ENCODE data around the gene FAM200B. TPM values are rescaled to one million over a fixed set of nuclear protein-coding genes. Genes with fewer than 3 reads are reported as not detected.

FAM200B gene
- total and polyA plus RNA-seq, 2 of the 4 experiments (the other 2 are of a cell fraction) = 16.7 to 18.5 TPM

- Histone ChIP-seq H2BK120ac (ENCODE audit: low read depth, low read length) (no peak overlapping the region), H3K18ac (ENCODE audit: low read depth, low read length) (no peak overlapping the region), H3K14ac (replicated peaks; ENCODE audit: low read depth, low read length) (no peak overlapping the region), H3K4me1 (ENCODE audit: control insufficient read depth, insufficient read depth, low read length) (no peaks in the 10 kb centered on the region), H4K20me1 (ENCODE audit: insufficient read depth, low read length) (no peaks in the 10 kb centered on the region), H2BK5ac (ENCODE audit: low read depth, low read length, poor library complexity, severe bottlenecking) (no peak overlapping the region), H4K91ac (ENCODE audit: insufficient read depth, low read depth, low read length) (no peak overlapping the region), H4K8ac (ENCODE audit: low read depth in 2 of 2, low read length in 2 of 2) (no peak overlapping the region), H3K4me2 (ENCODE audit: low read depth, low read length) (no peak overlapping the region), H3K4me3 (ENCODE audit: insufficient read depth, low read depth, low read length) (no peak overlapping the region), H3K79me1 (ENCODE audit: low read depth in 1 of 2, low read length in 2 of 2) (no peaks in the 10 kb centered on the region), H3K56ac (ENCODE audit: extremely low read depth, insufficient read depth, low read length) (no peak overlapping the region), H2AK9ac (replicated peaks; ENCODE audit: low read depth, low read length, poor library complexity) (no peak overlapping the region), H2BK15ac (ENCODE audit: low read depth, low read length) (no peak overlapping the region), H3K27ac (ENCODE audit: insufficient read depth, low read length) (no peak overlapping the region), H2AK5ac (ENCODE audit: low read depth, low read length) (no peak overlapping the region), H3K9me1 (ENCODE audit: insufficient read depth, low read length) (no peaks in the 10 kb centered on the region), H2AFZ (replicated peaks; ENCODE audit: low read length, poor library complexity) (no peak overlapping the region), H4K5ac (ENCODE audit: low read depth, low read length) (no peak overlapping the region), H3K9me3 (ENCODE audit: control insufficient read depth, insufficient read depth, low read length) (no peaks in the 10 kb centered on the region), H3K36me3 (ENCODE audit: control insufficient read depth, insufficient read depth, low read length) (no peaks in the 10 kb centered on the region), H3K4ac (ENCODE audit: low read depth, low read length) (no peak overlapping the region), H3K9ac (ENCODE audit: low read depth, low read length) (no peak overlapping the region), H2BK20ac (ENCODE audit: low read depth, low read length) (no peak overlapping the region), H3K23ac (ENCODE audit: low read depth, low read length) (no peak overlapping the region), H3K27me3 (ENCODE audit: control insufficient read depth, insufficient read depth, low read length) (peaks cover 5% of the 10 kb centered on the region)
- 58% methylated on average over 2 of the region's 6 CpGs; no CpG with 5 or more reads in 1 of the 2 experiments for WGBS, 2 experiments (ENCODE audit: extremely low coverage in 2 of 2, insufficient read length in 1 of 2)
- no TSS peak for BruUV-seq (replicated peaks)
- ATAC-seq (ENCODE audit: low read depth) (no peak), DNase-seq (no peak)
- ChIA-PET CTCF (no interaction called here), POLR2A (ENCODE audit: unreplicated experiment) (no interaction called here)
- dilution Hi-C loops (cut with HindIII; ENCODE audit: low sequenced_read_pairs, unreplicated experiment) (no loop called here), in situ Hi-C loops (cut with MboI; ENCODE audit: low sequenced_read_pairs) (no loop called here), intact Hi-C loops (cut with micrococcal nuclease) (no loop called here)
- no peak for TF ChIP-seq NFE2L2 (IDR thresholded peaks at IDR 0.05; ENCODE audit: low read depth, low read length)
- TF ChIP-seq CHD1 (IDR thresholded peaks at IDR 0.05; ENCODE audit: low read depth, low read length) = no peak
- TF ChIP-seq, protein P1, sequence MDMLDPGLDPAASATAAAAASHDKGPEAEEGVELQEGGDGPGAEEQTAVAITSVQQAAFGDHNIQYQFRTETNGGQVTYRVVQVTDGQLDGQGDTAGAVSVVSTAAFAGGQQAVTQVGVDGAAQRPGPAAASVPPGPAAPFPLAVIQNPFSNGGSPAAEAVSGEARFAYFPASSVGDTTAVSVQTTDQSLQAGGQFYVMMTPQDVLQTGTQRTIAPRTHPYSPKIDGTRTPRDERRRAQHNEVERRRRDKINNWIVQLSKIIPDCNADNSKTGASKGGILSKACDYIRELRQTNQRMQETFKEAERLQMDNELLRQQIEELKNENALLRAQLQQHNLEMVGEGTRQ (IDR thresholded peaks at IDR 0.05; ENCODE audit: low read depth, low read length) = no peak
- TF ChIP-seq RAD21 (IDR thresholded peaks at IDR 0.05; ENCODE audit: low read length) = no peak
- TF ChIP-seq RCOR1 (IDR thresholded peaks at IDR 0.05; ENCODE audit: insufficient replicate concordance, low read length) = no peak
- no peak for TF ChIP-seq MAZ (IDR thresholded peaks at IDR 0.05; ENCODE audit: borderline replicate concordance, low read depth, low read length)
- no peak for TF ChIP-seq BHLHE40 (IDR thresholded peaks at IDR 0.05; ENCODE audit: low read depth, low read length)
- no peak for TF ChIP-seq MXI1 (IDR thresholded peaks at IDR 0.05; ENCODE audit: borderline replicate concordance, low read depth, low read length)
- no peak for TF ChIP-seq CTCF (conservative IDR thresholded peaks at IDR 0.05; ENCODE audit: low read depth, low read length)
- no peak for TF ChIP-seq CEBPB (IDR thresholded peaks at IDR 0.05; ENCODE audit: low read depth, low read length)
- TF ChIP-seq, protein P2, sequence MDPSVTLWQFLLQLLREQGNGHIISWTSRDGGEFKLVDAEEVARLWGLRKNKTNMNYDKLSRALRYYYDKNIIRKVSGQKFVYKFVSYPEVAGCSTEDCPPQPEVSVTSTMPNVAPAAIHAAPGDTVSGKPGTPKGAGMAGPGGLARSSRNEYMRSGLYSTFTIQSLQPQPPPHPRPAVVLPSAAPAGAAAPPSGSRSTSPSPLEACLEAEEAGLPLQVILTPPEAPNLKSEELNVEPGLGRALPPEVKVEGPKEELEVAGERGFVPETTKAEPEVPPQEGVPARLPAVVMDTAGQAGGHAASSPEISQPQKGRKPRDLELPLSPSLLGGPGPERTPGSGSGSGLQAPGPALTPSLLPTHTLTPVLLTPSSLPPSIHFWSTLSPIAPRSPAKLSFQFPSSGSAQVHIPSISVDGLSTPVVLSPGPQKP (IDR thresholded peaks at IDR 0.05; ENCODE audit: borderline replicate concordance, low read depth, low read length) = no peak
- no peak for TF ChIP-seq FOS (IDR thresholded peaks at IDR 0.05; ENCODE audit: low read depth, low read length)
- TF ChIP-seq RFX5 (IDR thresholded peaks at IDR 0.05; ENCODE audit: low read depth, low read length) = no peak
These were observed 53.9 kb downstream of the FAM200B start for GRCh38 chr4:15735536-15735935.

Data from IMR-90 (cell line).